ENCODE measurements around the gene STXBP1.
A peak's percentile ranks its signal among the peaks of the same experiment; 100 is the strongest.

- no peak for TF ChIP-seq JUND (IDR thresholded peaks at IDR 0.05)
- peak; percentile 86 to 95 (median 89) for TF ChIP-seq CTCF (IDR thresholded peaks at IDR 0.05 in 2 of 3, conservative IDR thresholded peaks at IDR 0.05 in 1 of 3; ENCODE audit: borderline replicate concordance in 1 of 3, insufficient read depth in 1 of 3, low read depth in 2 of 3, low read length in 2 of 3)
- TF ChIP-seq POLR2A (IDR thresholded peaks at IDR 0.05; ENCODE audit: borderline replicate concordance, extremely low read depth, insufficient read depth, insufficient read length) = no peak
- no peak for TF ChIP-seq EZH2 (IDR thresholded peaks at IDR 0.05)
- peak; percentile 97 for TF ChIP-seq RAD21 (IDR thresholded peaks at IDR 0.05; ENCODE audit: low read depth)
- no peak for TF ChIP-seq REST (IDR thresholded peaks at IDR 0.05; ENCODE audit: low read depth)
- no peak for TF ChIP-seq ATF3 (IDR thresholded peaks at IDR 0.05)
- no peak for TF ChIP-seq CEBPB (IDR thresholded peaks at IDR 0.05; ENCODE audit: low read depth)
- no peak for TF ChIP-seq POLR2AphosphoS5 (IDR thresholded peaks at IDR 0.05; ENCODE audit: low read depth, low read length)
These were observed 22.1 kb upstream of the STXBP1 start for GRCh38 chr9:127589955-127590370.
